COLO829 (cell line): ENCODE results near the gene RBM47.
"Not testable (repeated sequence)": the region's sequence is repeated elsewhere in the genome, so short reads cannot be mapped to it uniquely, and the experiment has no call there.

Experiments
- DNase-seq: peaks from one replicate; pipeline ENCODE4 v3.0.0; 2012; ENCODE audit warnings: low spot score

The RBM47 gene

DNA sequence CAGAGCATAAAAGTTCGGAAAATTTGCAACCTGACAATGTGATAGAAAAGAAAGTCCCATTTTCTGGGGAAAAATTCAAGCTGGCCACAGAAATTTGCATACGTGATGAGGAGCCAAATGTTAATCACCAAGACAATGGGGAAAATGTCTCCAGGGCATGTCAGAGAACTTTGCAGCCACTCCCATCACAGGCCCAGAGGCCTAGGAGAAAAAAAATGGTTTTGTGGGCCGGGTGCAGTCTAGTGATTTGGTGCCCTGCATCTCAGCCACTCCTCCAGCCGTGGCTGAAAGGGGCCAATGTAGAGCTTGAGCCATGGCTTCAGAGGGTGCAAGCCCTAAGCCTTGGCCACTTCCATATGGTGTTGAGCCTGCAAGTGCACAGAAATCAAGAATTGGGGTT lies 223.3 kb downstream of the RBM47 start:
- DNase-seq, result no peak

DNA sequence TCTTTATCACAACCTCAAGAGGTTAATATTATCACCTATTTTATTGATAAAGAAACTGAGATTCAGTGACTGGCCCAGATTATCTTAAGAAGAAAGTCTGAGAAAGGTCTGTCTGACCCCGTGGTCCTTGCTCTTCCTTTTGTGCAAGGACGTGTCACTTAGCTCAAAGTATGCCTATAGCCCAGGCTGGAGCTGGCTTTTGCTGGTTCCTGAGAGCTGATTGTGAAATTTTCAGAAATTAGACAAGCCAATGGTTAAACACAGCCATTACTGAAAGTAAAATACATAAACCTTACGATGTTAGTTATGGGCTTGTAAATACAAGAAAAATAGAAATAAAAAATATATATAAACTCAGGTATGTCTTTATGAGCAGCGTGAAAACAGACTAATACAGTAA lies 224.5 kb downstream of the RBM47 start:
- no peak for DNase-seq

DNA sequence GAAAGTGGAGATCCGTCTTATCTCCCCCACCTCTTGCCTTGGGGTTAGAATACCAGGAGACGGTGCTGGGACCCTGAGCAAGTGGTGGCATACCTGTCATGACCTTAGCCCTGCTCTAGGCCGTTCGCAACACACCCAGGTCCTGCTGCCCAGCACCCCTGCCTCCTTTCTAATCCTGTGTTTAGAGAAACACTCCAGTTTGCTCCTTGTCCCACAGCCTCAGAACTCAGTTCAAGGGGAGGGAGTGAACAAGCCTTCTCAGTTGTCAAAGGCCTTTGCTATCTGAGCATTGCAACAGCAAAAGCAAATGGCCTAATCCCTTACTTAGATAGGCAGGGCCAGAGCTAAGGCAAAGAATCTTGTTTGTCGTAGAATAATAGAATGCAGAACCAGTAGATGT lies 226.6 kb downstream of the RBM47 start:
- DNase-seq, result no peak

DNA sequence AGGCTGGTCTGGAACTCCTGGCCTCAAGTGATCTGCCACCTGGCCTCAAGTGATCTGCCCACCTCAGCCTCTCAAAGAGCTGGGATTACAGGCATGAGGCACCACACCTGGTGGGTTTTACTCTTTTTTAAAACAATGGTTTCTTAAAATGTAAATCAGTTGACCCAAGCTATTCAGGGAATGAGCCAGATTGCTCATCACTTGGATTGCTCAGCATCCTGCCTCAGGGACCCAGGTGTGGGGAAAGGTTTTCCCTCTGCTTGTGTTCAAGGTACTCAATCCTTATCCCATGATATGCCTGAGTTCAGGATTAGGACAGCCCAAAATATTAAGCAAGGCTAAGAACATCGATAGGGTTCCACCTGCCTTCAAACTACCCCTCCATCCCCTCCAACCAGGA lies 227.1 kb downstream of the RBM47 start:
- no peak for DNase-seq

DNA sequence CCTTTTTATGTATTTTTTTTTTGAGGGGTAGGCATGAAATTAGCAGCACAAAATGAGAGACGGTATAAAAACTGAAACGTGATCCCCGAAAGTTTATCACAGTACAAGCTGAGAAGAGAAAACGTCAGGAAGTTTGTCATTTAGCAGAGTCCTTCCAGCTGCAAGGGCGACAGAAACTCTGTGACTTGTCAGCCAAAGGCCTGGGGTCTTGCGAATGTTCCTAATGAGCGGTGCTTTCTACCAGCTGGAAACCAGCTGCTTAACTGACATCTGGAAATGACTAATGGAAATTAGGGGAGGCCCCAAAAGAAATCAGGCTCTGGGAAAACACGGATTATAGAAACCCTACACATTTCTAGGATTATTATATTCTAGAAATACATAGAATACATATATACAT lies 228.0 kb downstream of the RBM47 start:
- no peak for DNase-seq

DNA sequence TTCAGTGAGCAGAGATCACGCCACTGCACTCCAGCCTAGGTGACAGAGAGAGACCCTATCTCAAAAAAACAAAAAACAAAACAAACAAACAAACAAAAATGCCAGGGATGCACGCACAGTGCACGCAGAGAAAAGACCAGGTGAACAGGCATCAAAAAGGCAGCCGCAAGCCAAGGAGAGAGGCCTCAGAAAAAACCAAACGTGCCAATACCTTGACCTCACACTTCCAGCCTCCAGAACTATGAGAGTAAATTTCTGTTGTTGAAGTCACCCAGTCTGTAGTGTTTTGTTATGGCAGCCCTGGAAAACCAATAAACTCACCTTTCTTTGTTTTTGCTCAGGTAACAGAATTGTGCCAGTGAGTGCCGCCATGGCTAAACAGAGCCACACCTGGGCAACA lies 228.6 kb downstream of the RBM47 start:
- DNase-seq, result no peak

DNA sequence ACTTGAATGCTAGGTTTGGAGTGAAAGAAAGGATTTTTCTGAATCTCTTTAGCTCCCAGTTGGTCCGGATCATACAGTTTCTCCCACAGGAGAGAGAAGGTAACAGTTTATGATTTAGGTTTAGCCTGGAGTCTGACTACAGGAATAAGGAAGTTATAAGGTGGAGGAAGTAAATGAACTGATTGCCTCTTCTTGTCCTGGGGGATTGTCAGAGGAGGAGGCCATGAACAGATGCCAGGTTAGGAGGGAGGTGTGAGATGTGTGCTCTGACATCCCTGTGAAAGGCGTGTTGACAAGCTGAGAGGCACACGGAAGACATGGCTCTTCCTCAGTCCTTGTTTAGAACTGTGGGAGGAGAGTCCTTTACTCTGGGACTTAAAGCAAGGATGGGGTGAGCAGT lies 230.1 kb downstream of the RBM47 start:
- DNase-seq, result no peak

DNA sequence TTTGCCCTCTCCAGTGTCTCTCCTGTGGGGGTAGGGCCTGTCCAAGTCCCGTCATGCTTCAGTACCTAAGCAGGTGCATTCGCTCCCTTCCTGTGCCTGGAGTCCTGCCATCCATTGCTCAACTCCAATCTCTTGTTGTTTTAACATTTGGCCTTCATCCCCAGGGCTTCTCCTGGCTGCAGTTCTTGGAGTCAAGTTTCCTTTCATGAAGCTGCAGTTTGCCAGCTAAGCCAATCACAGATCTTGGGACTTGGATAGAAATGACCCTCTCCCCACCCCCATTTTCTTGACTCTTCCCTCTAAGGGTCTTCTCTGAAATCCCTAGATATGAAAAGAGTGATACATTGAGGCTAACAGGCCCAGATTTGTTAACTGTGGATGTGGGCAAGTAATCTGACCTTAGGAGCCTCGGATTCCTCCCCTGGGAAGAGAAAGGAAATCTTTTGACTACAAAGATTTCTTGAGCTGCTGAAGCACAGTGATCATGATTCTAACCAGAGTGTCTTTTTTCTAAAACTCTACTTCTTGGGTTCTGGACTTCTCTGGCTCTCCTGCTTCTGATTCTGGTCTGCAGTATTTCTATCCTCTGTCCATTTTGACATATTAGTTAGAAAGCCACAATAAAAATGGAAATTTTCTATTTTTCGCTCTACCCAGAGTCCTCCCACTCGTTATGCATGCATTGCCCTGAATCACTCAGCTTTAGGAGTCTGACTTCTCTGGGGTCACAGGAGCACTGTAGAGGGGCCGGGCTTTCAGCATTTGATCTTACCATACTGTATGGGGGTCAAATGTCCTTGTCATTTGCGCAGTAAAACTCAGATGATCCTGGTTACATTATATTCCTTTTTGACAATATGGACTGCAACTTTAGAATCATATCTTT lies 233.5 kb downstream of the RBM47 start:
- DNase-seq, result no peak

DNA sequence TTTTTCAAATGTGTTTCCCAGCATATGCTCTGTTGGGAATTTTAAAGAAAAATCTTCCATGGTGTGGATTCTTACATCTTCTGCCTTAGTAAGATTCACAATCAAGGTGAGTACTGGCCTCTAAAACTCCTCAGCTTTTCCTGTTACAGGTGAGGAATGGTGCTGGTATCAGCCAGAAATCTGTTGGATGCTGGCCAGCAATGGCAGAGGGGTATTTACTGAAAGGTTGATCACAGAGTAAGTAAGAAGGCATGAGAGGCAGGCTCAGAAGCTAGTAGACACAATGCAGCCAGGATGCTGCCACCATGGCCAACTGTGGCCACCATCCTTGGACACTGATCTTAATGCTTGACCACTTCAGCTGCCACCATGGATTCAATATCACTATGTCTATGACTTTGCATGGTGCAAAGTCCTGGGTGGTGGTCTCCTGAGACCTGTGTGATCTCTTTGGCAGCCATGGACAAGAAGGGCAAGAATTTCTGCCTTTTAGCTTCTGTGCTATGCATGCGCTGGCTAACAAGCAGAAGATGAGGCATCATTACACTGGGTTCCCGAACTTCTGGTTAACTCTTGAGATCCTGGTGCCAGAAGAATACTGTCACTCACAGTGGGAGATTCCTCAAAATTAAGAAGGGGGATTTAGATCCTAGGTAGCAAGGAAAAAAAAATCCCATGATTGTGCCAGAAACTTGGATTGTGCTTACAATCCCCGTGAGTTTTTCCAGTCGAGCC lies 234.3 kb downstream of the RBM47 start:
- no peak for DNase-seq

DNA sequence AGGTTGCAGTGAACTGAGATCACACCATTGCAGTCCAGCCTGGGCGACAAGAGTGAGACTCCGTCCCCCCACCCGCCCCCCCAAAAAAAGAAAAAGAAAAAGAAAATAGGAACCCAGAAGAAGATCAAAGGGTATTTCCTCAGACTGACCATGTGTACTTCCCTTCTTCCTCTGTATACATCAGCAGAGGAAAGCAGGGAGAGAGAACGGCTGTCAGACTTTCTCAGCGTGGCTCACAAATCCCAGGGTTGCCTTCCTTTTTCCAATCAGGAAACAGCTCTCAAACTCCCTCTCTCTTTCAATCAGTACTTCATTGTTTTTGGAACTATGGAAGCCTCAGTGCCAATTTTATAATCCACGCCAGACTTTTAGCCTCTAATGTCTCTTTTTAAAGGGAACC lies 235.4 kb downstream of the RBM47 start:
- no peak for DNase-seq

DNA sequence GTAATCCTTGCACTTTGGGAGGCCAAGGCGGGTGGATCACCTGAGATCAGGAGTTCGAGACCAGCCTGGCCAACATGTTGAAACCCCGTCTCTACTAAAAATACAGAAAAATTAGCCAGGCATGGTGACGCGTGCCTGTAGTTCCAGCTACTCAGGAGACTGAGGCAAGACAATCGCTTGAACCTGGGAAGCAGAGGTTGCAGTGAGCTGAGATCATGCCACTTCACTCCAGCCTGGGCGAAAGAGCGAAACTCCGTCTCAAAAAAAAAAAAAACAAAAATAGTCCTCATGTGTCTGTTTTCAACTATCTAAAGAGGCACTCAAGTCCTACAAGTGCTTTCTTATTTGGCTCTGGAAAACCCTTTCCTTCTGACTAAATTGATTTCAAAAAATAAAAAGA lies 237.4 kb downstream of the RBM47 start:
- not testable (repeated sequence) for DNase-seq

DNA sequence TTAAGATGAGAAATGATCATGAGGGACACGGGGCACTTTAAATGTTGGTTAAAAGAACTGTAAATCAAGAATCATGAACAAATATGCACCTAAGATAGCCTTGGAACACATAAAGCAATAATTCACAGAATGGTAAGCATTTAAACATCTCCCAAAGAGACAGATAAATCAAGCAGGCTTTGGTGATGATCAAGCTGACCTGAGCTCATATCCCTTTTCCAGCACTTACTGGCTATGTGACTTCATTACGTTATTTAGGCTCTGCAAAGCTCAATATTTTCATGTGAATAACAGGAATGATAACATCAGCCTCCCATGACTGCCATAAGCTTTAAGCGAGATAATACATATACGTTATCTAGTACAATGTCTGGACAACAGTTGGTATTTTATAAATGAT lies 239.7 kb downstream of the RBM47 start:
- no peak for DNase-seq

DNA sequence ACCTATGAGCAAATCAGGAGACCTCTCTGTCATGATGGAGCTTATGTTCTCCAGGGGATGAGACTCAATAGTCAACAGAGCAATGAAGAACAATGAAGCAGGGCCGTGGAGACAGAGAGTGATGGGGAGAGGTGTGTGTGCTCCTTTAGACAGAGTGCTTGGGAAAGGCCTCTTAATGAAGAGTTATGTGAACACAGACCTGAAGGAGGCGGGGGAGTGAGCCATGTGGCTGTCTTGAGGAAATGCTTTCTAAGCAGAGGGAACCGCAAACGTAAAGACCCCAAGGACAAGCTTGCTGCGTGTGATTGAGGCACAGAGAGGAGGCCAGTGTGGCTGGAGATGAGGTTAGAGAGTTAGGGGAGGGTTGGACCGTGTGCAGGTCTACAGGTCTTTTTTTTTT lies 241.4 kb downstream of the RBM47 start:
- DNase-seq, result no peak

DNA sequence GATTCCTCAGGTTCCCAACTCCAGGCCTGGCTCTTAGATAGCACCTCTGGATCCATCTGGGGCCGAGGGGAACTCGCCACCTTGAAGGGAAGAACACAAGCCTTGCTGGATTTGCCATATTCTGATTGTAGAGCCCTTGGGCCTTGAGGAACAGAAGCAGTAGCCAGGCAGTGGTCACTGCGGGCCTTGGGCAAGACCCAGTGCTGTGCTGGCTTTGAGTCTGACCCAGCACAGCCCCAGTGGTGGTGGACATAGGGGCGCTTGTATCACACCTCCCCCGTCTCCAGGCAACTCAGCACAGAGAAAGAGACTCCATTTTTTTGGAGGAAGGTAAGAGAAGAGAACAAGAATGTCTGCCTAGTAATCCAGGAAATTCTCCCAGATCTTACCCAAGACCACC lies 249.0 kb downstream of the RBM47 start:
- no peak for DNase-seq

DNA sequence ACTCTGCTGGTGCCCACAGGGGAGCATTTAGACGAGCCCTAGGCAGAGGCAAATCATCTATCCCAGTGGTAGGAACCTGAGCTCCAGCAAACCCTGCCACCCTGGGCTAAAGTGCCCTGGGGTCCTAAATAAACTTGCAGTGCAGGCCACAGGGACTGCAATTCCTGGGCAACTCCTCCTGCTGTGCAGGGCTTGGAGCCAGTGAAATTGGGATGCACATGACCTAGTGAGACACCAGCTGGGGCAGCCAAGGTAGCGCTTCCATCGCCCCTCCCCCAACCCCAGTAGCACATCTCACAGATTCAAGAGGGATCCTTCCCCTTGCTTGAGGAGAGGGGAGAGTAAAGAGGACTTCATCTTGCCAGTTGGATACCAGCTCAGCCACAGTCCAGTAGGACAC lies 250.4 kb downstream of the RBM47 start:
- no peak for DNase-seq

DNA sequence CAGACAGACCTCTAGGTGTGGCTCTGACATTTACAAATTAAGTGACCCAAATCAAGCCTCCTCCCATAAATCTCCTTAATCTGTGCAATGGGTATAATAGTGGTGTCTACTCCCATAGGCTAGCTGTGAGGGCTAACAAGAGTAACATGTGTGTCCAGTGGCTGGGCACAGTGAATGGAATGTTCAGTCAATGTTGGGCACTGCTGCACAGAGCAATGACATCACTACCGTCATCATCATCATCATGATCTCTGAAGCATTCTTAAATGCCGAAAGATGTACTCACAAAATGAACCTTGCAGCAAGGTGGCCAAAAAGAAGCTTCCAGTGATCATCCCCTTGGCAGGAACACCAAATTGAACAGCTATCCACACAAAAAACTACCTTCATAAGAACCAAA lies 251.0 kb downstream of the RBM47 start:
- no peak for DNase-seq

DNA sequence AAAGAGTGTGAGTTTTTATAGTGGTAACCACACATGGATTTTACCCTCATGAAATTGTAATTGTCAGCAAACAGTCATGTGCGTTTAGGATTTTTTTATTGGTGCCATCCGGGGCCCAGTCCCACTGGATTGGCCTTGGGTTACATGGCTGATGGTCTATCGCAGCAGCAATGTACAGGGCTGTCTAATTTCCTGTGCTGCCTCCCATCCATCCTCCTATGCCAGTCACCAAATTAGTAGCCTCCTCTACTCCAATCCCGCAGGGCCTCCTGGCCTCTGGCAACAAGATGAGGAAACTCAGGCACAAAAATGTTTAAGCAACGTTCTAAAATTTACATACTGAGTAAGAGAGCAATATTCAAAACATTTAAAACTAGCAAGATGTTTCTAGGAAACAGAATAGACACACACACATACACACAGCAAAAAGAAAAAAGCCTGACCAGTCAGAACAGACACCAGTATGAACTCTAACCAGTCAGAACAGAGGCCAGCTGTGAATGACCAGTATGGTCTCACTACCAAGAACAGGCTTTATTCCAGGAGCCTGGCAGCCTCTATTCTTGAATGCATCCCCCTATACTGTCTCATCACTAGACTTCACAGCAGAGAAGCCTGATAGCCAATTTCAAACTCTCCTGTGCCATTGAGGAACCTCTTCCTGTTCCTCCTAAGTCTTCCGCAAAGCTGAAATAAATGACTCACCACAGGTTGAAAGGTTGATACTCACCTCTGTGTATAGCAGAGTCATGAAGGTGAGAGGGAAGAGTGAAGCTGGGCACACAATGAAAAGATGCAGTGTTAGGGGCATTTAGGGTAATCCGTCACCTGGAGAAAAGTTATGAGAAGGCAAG lies 251.9 kb downstream of the RBM47 start:
- DNase-seq, result no peak

DNA sequence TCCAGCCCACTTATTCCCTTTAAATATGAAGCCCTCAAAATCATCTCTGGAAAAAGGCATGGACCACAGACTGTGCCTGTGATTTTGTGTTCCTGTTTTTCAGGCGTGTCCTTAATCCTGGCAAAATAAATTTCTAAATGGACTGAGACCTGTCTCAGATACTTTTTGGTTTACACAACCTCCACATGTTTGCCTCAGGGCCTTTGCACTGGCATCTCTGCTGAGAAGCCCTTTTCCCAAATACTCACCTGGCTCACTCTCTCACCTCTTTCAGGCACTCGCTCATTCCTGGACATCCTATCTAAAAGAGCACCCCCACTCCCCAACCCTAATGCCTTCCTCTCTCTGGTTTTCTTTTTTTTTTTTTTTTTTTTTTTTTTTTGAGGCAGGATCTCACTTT lies 254.0 kb downstream of the RBM47 start:
- no peak for DNase-seq

DNA sequence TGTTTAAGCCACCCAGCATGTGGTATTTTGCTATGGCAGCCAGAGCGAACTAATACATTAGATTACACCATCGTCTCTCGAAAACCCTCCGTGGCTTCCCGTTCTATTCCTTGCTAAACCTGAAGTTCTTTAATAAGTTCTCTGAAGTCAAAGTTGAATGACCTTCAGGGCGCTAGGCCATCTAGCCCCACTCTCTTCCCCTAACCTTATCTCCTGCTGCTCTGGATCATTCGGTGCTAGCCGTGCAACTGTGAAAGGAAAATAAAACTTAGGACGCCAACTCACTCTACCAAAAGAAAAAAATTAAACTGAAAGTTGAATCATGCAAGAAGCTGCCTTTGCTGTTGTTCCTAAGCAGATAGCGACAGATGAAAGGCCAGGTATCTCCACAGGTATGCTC lies 254.6 kb downstream of the RBM47 start:
- DNase-seq, result no peak

DNA sequence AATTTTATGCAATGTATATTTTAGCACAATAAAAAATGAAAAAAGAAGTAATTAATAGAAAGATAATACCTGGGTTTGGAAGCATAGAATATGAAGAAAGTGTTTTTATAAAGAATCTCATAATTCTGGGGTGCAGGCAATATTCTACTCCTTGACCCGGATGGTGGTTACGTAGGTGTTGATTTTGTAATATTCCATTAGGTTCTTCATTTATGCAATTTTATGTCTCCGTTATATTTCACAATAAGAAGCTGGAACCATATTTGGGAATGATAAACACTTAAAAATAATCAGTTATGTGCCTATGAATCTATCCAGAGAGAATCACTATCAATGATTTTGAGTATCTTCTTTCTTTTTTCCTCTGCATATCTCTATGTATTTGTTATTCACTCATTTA lies 256.0 kb downstream of the RBM47 start:
- no peak for DNase-seq
